Suprapubic skin (tissue), 4 donors: ENCODE measurements around the gene TNFRSF4.

Source experiments
- CTCF ChIP-seq, 2 donors: fragments of 200-600 bp in 1 of 2; fragments of 450-650 bp in 1 of 2; sonication (generic) in 1 of 2; IDR thresholded peaks; one replicate each; pipeline ENCODE4 v1.5.1; 2016 to 2019; ENCODE audit warnings: antibody characterized with exemption in 2 of 2, mild to moderate bottlenecking in 1 of 2, moderate library complexity in 1 of 2
- EP300 ChIP-seq: sonication (generic); formaldehyde crosslinking; IDR thresholded peaks from one replicate; pipeline ENCODE4 v1.6.1; 2017; ENCODE audit warnings: antibody characterized with exemption
- POLR2A ChIP-seq, 2 donors: fragments of 450-650 bp; IDR thresholded peaks; one replicate each; pipeline ENCODE4 v1.6.1; 2017; ENCODE audit warnings: antibody characterized with exemption in 2 of 2, mild to moderate bottlenecking in 2 of 2, moderate library complexity in 2 of 2
- POLR2AphosphoS5 ChIP-seq, 3 donors: sonication (generic); formaldehyde crosslinking; IDR thresholded peaks; one replicate each; pipeline ENCODE4 v1.6.1; 2017; ENCODE audit warnings: antibody characterized with exemption in 3 of 3

- TF ChIP-seq POLR2A (IDR thresholded peaks at IDR 0.05) (no peak), CTCF (IDR thresholded peaks at IDR 0.05) (no peak), POLR2AphosphoS5 (IDR thresholded peaks at IDR 0.05) (no peak), EP300 (no peak)
Measured at GRCh38 chr1:1179983-1180861, 33.7 kb downstream of the TNFRSF4 start.
